H9 (cell line): ENCODE data around the gene TRPM2. TPM values are rescaled to one million over a fixed set of nuclear protein-coding genes. Genes with fewer than 3 reads are reported as not detected.

ENCODE experiments used
- DNase-seq: peaks from one replicate; pipeline ENCODE4 v3.0.0-alpha.2; 2017
- H2AFZ ChIP-seq: one replicate; pipeline ENCODE4 v1.6.1; 2013; ENCODE audit warnings: mild to moderate bottlenecking, low read length, control low read depth, moderate library complexity
- H2AK5ac ChIP-seq: 2 replicates; pipeline ENCODE4 v1.6.1; 2013; ENCODE audit warnings: low read length, control low read depth, mixed read lengths; ENCODE audit not compliant: insufficient read length
- H2BK120ac ChIP-seq: one replicate; pipeline ENCODE4 v1.6.1; 2013; ENCODE audit warnings: low read depth, mild to moderate bottlenecking, low read length, control low read depth, inconsistent platforms; ENCODE audit not compliant: poor library complexity, severe bottlenecking
- H2BK12ac ChIP-seq: 2 replicates; pipeline ENCODE4 v1.6.1; 2013; ENCODE audit warnings: low read length, control low read depth, mixed read lengths, low read depth; ENCODE audit not compliant: insufficient read length
- H2BK15ac ChIP-seq: 2 replicates; pipeline ENCODE4 v1.6.1; 2013; ENCODE audit warnings: low read depth, low read length, control low read depth
- H2BK20ac ChIP-seq: one replicate; pipeline ENCODE4 v1.6.1; 2013; ENCODE audit warnings: low read depth, mild to moderate bottlenecking, low read length, control low read depth, inconsistent platforms; ENCODE audit not compliant: poor library complexity, severe bottlenecking
- H2BK5ac ChIP-seq: 2 replicates; pipeline ENCODE4 v1.6.1; 2013; ENCODE audit warnings: low read length, control low read depth, mixed read lengths; ENCODE audit not compliant: insufficient read length
- H3K14ac ChIP-seq: 2 replicates; pipeline ENCODE4 v1.6.1; 2013; ENCODE audit warnings: low read length, control low read depth; ENCODE audit not compliant: insufficient read depth
- H3K18ac ChIP-seq: 2 replicates; pipeline ENCODE4 v1.6.1; 2013; ENCODE audit warnings: low read depth, mild to moderate bottlenecking, mixed read lengths, low read length, control low read depth; ENCODE audit not compliant: insufficient read length
- H3K23ac ChIP-seq: 2 replicates; pipeline ENCODE4 v1.6.1; 2013; ENCODE audit warnings: low read length, control low read depth, mixed read lengths, low read depth; ENCODE audit not compliant: insufficient read length
- H3K23me2 ChIP-seq: 2 replicates; pipeline ENCODE4 v1.6.1; 2013; ENCODE audit warnings: low read depth, mild to moderate bottlenecking, mixed read lengths, low read length, control low read depth; ENCODE audit not compliant: insufficient read length, poor library complexity, severe bottlenecking
- H3K27ac ChIP-seq: 2 replicates; pipeline ENCODE4 v1.5.1; 2013; ENCODE audit warnings: low read length, control low read depth, mixed read lengths, low read depth; ENCODE audit not compliant: insufficient read length
- H3K27me3 ChIP-seq: 2 replicates; pipeline ENCODE4 v1.6.1; 2013; ENCODE audit warnings: low read length, control low read depth, inconsistent platforms; ENCODE audit not compliant: insufficient read depth
- H3K4ac ChIP-seq: 2 replicates; pipeline ENCODE4 v1.6.1; 2013; ENCODE audit warnings: low read depth, mild to moderate bottlenecking, control low read depth, inconsistent platforms, low read length, moderate library complexity
- H3K4me1 ChIP-seq: 2 replicates; pipeline ENCODE4 v1.6.1; 2013; ENCODE audit warnings: low read length, control low read depth, inconsistent platforms; ENCODE audit not compliant: insufficient read depth
- H3K4me2 ChIP-seq: 2 replicates; pipeline ENCODE4 v1.6.1; 2013; ENCODE audit warnings: low read length, control low read depth, mixed read lengths; ENCODE audit not compliant: insufficient read length, insufficient read depth
- H3K56ac ChIP-seq: 2 replicates; pipeline ENCODE4 v1.6.1; 2013; ENCODE audit warnings: low read depth, mild to moderate bottlenecking, mixed read lengths, low read length, control low read depth; ENCODE audit not compliant: insufficient read length
- H3K79me1 ChIP-seq: 2 replicates; pipeline ENCODE4 v1.6.1; 2013; ENCODE audit warnings: low read depth, mild to moderate bottlenecking, moderate library complexity, low read length, control low read depth, inconsistent platforms; ENCODE audit not compliant: insufficient read depth, poor library complexity, severe bottlenecking
- H3K79me2 ChIP-seq: 2 replicates; pipeline ENCODE4 v1.6.1; 2013; ENCODE audit warnings: low read length, control low read depth, inconsistent platforms; ENCODE audit not compliant: insufficient read depth
- H3K9ac ChIP-seq: 2 replicates; pipeline ENCODE4 v1.6.1; 2013; ENCODE audit warnings: low read length, control low read depth, mixed read lengths; ENCODE audit not compliant: insufficient read length; ENCODE audit errors: extremely low read depth
- H3K9me3 ChIP-seq: one replicate; pipeline ENCODE4 v1.6.1; 2013; ENCODE audit warnings: low read depth, low read length, inconsistent platforms; ENCODE audit not compliant: control insufficient read depth
- H3T11ph ChIP-seq: one replicate; pipeline ENCODE4 v1.6.1; 2013; ENCODE audit warnings: mild to moderate bottlenecking, low read length, control low read depth, inconsistent platforms
- H4K20me1 ChIP-seq: one replicate; pipeline ENCODE4 v1.6.1; 2013; ENCODE audit not compliant: control insufficient read depth, insufficient read length, insufficient read depth
- H4K5ac ChIP-seq: 2 replicates; pipeline ENCODE4 v1.6.1; 2013; ENCODE audit warnings: low read depth, mild to moderate bottlenecking, mixed read lengths, low read length, control low read depth; ENCODE audit not compliant: insufficient read length
- H4K8ac ChIP-seq: replicated peaks from 2 replicates; pipeline ENCODE4 v1.6.1; 2013; ENCODE audit warnings: low read length, control low read depth, mixed read lengths, low read depth; ENCODE audit not compliant: insufficient read length
- H4K91ac ChIP-seq: 2 replicates; pipeline ENCODE4 v1.6.1; 2013; ENCODE audit warnings: low read depth, mild to moderate bottlenecking, moderate library complexity, mixed read lengths, low read length, control low read depth; ENCODE audit not compliant: insufficient read length
- H3K27ac Mint-ChIP-seq, 3 experiments: 2 replicates in 2 of 3; 3 replicates in 1 of 3; pipeline ENCODE4 v1.8.0; 2020 to 2021; ENCODE audit warnings: mixed read lengths in 3 of 3, mild to moderate bottlenecking in 1 of 3, moderate library complexity in 1 of 3
- H3K27me3 Mint-ChIP-seq: 2 replicates; pipeline ENCODE4 v1.8.0; 2021; ENCODE audit warnings: low read depth, mild to moderate bottlenecking, moderate library complexity, mixed read lengths
- H3K36me3 Mint-ChIP-seq, 3 experiments: 2 replicates in 2 of 3; 3 replicates in 1 of 3; pipeline ENCODE4 v1.8.0; 2020 to 2021; ENCODE audit warnings: low read depth in 3 of 3, mixed read lengths in 3 of 3; ENCODE audit not compliant: insufficient read depth in 1 of 3
- H3K4me1 Mint-ChIP-seq, 2 experiments: 2 replicates each; pipeline ENCODE4 v1.8.0; 2020; ENCODE audit warnings: mixed read lengths in 2 of 2
- H3K4me3 Mint-ChIP-seq, 2 experiments: 2 replicates in 1 of 2; 3 replicates in 1 of 2; pipeline ENCODE4 v1.8.0; 2020 to 2021; ENCODE audit warnings: mild to moderate bottlenecking in 2 of 2, mixed read lengths in 2 of 2, moderate library complexity in 1 of 2
- H3K9me3 Mint-ChIP-seq, 2 experiments: 2 replicates in 1 of 2; 3 replicates in 1 of 2; pipeline ENCODE4 v1.8.0; 2020; ENCODE audit warnings: mild to moderate bottlenecking in 2 of 2, mixed read lengths in 2 of 2, moderate library complexity in 1 of 2
- CTCF ChIP-seq: fragments of 200-600 bp; sonication (generic); conservative IDR thresholded peaks from 3 replicates; pipeline ENCODE4 v1.8.0; 2021; ENCODE audit warnings: antibody characterized with exemption, mild to moderate bottlenecking
- WGBS: extraction: QIAGEN DNeasy Blood & Tissue Kit; methylation state at CpG from one replicate; pipeline ENCODE4 v1.1.7; 2013; ENCODE audit warnings: missing lambda C conversion rate, low lambda C conversion rate, mixed read lengths; ENCODE audit not compliant: insufficient read length; ENCODE audit errors: extremely low coverage; 5-methylcytosine and 5-hydroxymethylcytosine counted together
- total RNA-seq: library from RNA; stranded (reverse); gene quantifications from 2 replicates; pipeline ENCODE4 v1.2.1, GENCODE V29; 2021

The TRPM2 gene
- total RNA-seq, 1 experiment from 2014 or later: 0.68 TPM

- no peak overlapping the region for H4K91ac ChIP-seq
- no peaks in the 10 kb centered on the region for H3K23me2 ChIP-seq
- Mint-ChIP-seq H3K4me3 (no peak overlapping the region), H3K36me3 (no peaks in the 10 kb centered on the region), H3K9me3 (peaks cover 0 to 9% of the 10 kb centered on the region in 2 experiments; a peak in 3 of 5 replicates), H3K4me1 (peaks cover 0 to 5% of the 10 kb centered on the region in 2 experiments; a peak in 1 of 4 replicates), H3K27me3 (peaks cover 6% of the 10 kb centered on the region), H3K27ac (no peak overlapping the region)
- H3K9ac ChIP-seq: no peak overlapping the region
- no peaks in the 10 kb centered on the region for H3K79me1 ChIP-seq
- H3T11ph ChIP-seq: no peak overlapping the region
- H3K18ac ChIP-seq: no peak overlapping the region
- H2AFZ ChIP-seq: no peak overlapping the region
- no peak overlapping the region for H2BK20ac ChIP-seq
- no peak overlapping the region for H3K23ac ChIP-seq
- no peak overlapping the region for H4K8ac ChIP-seq
- H2BK12ac ChIP-seq: no peak overlapping the region
- no CpG with 5 or more reads among the region's 21 CpGs for WGBS
- no peak for TF ChIP-seq CTCF
- no peaks in the 10 kb centered on the region for H3K4me1 ChIP-seq
- no peak overlapping the region for H2AK5ac ChIP-seq
- no peak overlapping the region for H2BK5ac ChIP-seq
- no peaks in the 10 kb centered on the region for H3K79me2 ChIP-seq
- no peak overlapping the region for H3K56ac ChIP-seq
- H3K27ac ChIP-seq: no peak overlapping the region
- H3K9me3 ChIP-seq: no peaks in the 10 kb centered on the region
- no peak overlapping the region for H2BK120ac ChIP-seq
- no peak for DNase-seq
- no peak overlapping the region for H4K5ac ChIP-seq
- H2BK15ac ChIP-seq: no peak overlapping the region
- H3K4me2 ChIP-seq: no peak overlapping the region
- no peak overlapping the region for H3K14ac ChIP-seq
- H3K27me3 ChIP-seq: no peaks in the 10 kb centered on the region
- H4K20me1 ChIP-seq: no peaks in the 10 kb centered on the region
- no peak overlapping the region for H3K4ac ChIP-seq
Measured at GRCh38 chr21:44357064-44357837, 3.8 kb downstream of the TRPM2 start.
